Left colon (tissue), 2 donors: ENCODE measurements around the gene CSF3R. TPM values are rescaled to one million over a fixed set of nuclear protein-coding genes. Genes with fewer than 3 reads are reported as not detected.

Experiments used
- ATAC-seq: fragments of 200-7000 bp; cut with Tn5 transposase; one replicate; pipeline ENCODE4 v1.9.1; 2020; ENCODE audit warnings: mild to moderate bottlenecking, moderate library complexity
- DNase-seq, 2 donors: peaks; one replicate each; pipeline ENCODE4 v3.0.0-alpha.2; 2020
- intact Hi-C, 2 donors: fragments of 100-400 bp; cut with DNase I in 1 of 2; cut with micrococcal nuclease in 1 of 2; formaldehyde crosslinking; loops; one replicate each; pipeline versions ENCODE4 v1.11.2 to v1.14.0; 2022; cut with DNase I, micrococcal nuclease
- long read RNA-seq: library from polyadenylated mRNA; unstranded; transcript quantifications from one replicate; pipeline ENCODE4 v2.0.0, GENCODE V29; 2021
- total RNA-seq, 2 donors: library from RNA; stranded (reverse); fragmentation: NEBNext Ultra II Directional; extraction: Animal tissue kit (Norgen Biotek cat#: 25700); gene quantifications; one replicate each; pipeline ENCODE4 v1.2.1, GENCODE V29; 2021
- donor health status: DM: no; HTN: no; CAD: no.
- donor health status: DM: yes; HTN: yes; CAD: no.

Gene CSF3R
- total RNA-seq: 1 to 10 TPM; 2.5 to 2.9 TPM
- long read RNA-seq, partial matches to known transcripts: 1 of 1 reads
- long read RNA-seq, other reads (novel, unspliced or antisense): 0 of 1 reads

DNA sequence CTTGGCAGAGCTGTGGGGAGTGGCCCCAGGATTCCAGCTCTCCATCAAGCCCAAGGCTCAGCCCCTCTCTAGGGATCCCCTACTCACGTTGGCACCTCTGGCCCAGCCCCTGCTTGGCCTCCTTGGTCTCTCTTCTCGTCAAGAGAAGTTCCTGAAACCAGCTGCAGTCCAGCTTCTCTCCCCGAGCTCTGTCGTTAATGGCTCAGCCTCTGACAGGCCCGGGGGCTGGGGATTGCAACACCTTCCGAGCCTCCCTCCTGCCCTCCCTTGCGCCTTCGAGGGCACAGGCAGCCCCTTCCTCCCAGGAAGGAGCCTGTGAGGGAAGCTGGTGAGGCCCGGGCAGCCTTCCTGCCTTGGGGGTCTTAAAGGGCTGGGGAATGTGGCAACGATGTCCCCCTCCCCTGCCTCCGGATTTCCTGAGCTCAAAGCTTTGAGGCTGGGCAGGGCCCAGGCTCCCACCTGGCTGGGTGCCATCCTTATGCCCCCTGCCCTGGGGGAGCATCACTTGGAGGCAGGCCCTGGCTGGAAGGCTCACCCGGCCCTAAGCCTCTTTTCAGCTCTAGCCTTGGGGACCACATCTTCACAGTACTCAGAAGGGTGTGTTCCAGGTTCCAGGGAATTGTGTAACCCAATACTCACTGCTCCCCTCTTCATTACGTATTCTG, at the start of gene CSF3R:
Gene CSF3R, minus strand, starts transcription at position 190 of the 665 bp plus-strand sequence. CDS start 3,417 bp downstream, outside the sequence.
- ATAC-seq (no peak), DNase-seq (no peak)
- intact Hi-C loops: no loop called here

GRCh38 chr1:36531833-36532232, 49.1 kb upstream of the CSF3R start:
- ATAC-seq (no peak), DNase-seq (no peak)
- intact Hi-C loops: no loop called here

- ATAC-seq (no peak), DNase-seq (no peak)
Observed at GRCh38 chr1:36530791-36531190, 48.1 kb upstream of the CSF3R start.

GRCh38 chr1:36530261-36530660, 47.5 kb upstream of the CSF3R start:
- no peak for ATAC-seq
- no peak for DNase-seq
- intact Hi-C loops: no loop called here

More at GRCh38 chr1:36530791-36531190, 48.1 kb upstream of the CSF3R start:
- intact Hi-C loops: no loop called here

GRCh38 chr1:36529769-36530260, 47.1 kb upstream of the CSF3R start:
- DNase-seq (no peak), ATAC-seq (no peak)
- intact Hi-C loops: no loop called here

- no peak for ATAC-seq
- no peak for DNase-seq
Observed at GRCh38 chr1:36528361-36529349, 45.9 kb upstream of the CSF3R start.

GRCh38 chr1:36525166-36525565, 42.5 kb upstream of the CSF3R start:
- intact Hi-C loops: no loop called here
- no peak for ATAC-seq
- no peak for DNase-seq

More at GRCh38 chr1:36528361-36529349, 45.9 kb upstream of the CSF3R start:
- intact Hi-C loops: no loop called here

- intact Hi-C loops: no loop called here
- ATAC-seq: no peak
- no peak for DNase-seq
Observed at GRCh38 chr1:36524359-36525062, 41.8 kb upstream of the CSF3R start.

DNA sequence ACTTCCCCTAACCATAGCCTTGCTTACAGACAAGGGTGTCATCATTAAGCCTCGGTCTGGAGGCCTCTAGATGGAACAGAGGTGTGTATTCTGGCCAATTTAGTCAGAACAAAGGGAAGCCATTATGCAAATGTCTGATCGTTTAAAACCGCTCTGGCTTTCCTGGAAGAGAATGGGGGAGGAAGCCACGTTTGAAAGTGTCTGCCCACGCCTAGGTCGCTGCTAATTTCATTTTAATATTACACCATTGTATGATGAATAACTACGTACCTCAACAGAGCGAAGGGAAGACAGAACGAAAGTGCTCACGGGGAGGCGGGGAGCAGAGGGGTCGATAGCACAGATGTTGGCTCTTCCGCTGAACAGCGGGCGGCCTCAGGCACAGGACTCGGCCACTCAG, 41.1 kb upstream of the CSF3R start:
- ATAC-seq (no peak), DNase-seq (no peak)
- intact Hi-C loops: no loop called here

- no peak for ATAC-seq
Observed at GRCh38 chr1:36523230-36523495, 40.5 kb upstream of the CSF3R start.

GRCh38 chr1:36522461-36523229, 39.9 kb upstream of the CSF3R start:
- ATAC-seq (no peak), DNase-seq (no peak)
- intact Hi-C loops: no loop called here

More at GRCh38 chr1:36523230-36523495, 40.5 kb upstream of the CSF3R start:
- intact Hi-C loops: no loop called here
- DNase-seq: no peak

DNA sequence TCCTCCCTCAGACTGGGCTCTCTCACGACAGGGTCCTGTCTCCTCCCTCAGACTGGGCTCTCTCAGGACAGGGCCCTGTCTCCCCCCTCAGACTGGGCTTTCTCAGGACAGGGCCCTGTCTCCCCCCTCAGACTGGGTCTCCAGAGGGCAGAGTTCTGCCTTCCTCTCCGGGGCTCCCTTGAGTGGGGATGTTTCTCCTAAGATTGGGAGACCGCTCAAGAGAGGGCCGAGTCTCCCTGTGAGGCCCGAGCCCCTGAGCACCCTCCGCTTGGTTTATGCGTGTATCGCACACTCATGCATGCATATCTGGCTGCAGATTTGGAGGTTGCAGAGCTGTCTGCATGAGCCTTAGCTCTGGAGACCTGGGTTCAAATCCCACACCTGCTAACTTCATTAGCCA, 39.3 kb upstream of the CSF3R start:
- DNase-seq (no peak), ATAC-seq (no peak)
- intact Hi-C loops: no loop called here

DNA sequence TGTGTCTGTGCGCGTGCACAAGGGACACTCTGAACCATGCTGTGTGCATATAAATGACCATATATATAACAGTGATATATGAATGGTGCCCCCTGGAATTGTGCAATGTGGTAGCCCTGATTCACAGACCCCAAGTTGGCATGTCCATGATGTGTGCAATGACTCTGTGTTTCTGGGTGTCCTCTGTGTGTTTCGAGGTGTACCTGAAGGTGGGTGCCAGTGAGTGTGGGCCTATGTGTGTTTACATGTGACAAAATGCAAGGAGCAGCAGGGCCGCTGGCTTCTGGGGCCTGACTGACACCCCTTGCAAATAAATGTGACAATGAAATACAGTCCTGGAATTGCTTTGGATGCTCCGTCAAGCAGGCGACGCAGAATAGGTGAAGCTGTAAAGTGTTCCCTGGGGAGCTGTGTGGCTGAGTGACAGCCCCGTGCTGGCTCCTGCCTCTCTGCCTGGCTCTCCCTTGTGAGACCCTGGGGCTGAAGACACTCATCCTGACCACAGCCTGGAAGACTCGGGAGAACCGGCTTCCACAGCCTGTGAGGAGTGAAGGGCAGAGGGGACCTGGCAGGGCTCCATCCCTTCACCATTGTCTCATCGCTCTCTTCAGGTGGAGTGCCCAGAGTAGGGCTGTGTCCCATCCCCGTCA, 38.2 kb upstream of the CSF3R start:
- ATAC-seq (no peak), DNase-seq (no peak)

DNA sequence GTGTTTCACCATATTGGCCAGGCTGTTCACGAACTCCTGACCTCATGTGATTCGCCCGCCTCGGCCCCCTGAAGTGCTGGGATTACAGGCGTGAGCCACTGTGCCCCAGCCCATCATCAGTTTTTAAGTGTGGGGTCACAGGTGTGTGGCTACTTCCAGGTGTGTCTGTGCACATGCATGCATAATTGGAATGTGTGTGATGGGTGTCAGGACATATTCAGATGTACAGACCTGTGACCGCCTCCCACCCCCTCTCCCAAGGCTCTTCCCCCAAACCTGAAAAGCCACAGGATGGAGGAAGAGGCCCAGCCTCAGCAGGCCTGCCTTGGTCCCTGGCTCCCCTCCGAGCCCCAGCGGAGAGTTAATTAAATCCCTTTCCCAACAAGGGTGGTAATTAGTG, 37.3 kb upstream of the CSF3R start:
- ATAC-seq: no peak
- intact Hi-C loops: no loop called here
- DNase-seq: no peak

More for the DNA sequence above, 38.2 kb upstream of the CSF3R start:
- intact Hi-C loops: no loop called here

- ATAC-seq: no peak
- no peak for DNase-seq
- intact Hi-C loops: no loop called here
Observed at GRCh38 chr1:36517011-36517771, 34.5 kb upstream of the CSF3R start.

GRCh38 chr1:36516372-36517010, 33.8 kb upstream of the CSF3R start:
- intact Hi-C loops: no loop called here
- DNase-seq (peak in 1 of 2 donors; percentile 44), ATAC-seq (peak; percentile 68)
